Keratinocyte (primary cell): ENCODE measurements around the gene BSCL2. TPM values are rescaled to one million over a fixed set of nuclear protein-coding genes. Genes with fewer than 3 reads are reported as not detected.

ENCODE experiments used
- DNase-seq: peaks from one replicate; pipeline ENCODE4 v3.0.0-alpha.2; 2011; ENCODE audit warnings: low read depth, missing footprints, low spot score
- FAIRE-seq: peaks from 2 replicates; lab custom pipeline; 2011; peaks lifted over from hg19 to GRCh38; lab: Jason Lieb, UNC
- H2AFZ ChIP-seq: 2 replicates; pipeline ENCODE4 v1.6.0; 2012; ENCODE audit warnings: low read length, control low read depth, inconsistent platforms; ENCODE audit not compliant: control insufficient read depth
- H3K27ac ChIP-seq: 2 replicates; pipeline ENCODE4 v1.5.1; 2011; ENCODE audit warnings: low read length; ENCODE audit not compliant: control insufficient read depth, insufficient read depth
- H3K27me3 ChIP-seq: 3 replicates; pipeline ENCODE4 v1.6.0; 2011; ENCODE audit warnings: low read length; ENCODE audit not compliant: control insufficient read depth, insufficient read depth; ENCODE audit errors: extremely low read depth
- H3K36me3 ChIP-seq, 2 experiments: 2 replicates in 1 of 2; 3 replicates in 1 of 2; pipeline ENCODE4 v1.5.1; 2011; ENCODE audit warnings: low read length in 2 of 2, mild to moderate bottlenecking in 1 of 2; ENCODE audit not compliant: control insufficient read depth in 2 of 2, insufficient read depth in 2 of 2; ENCODE audit errors: extremely low read depth in 1 of 2
- H3K4me1 ChIP-seq: 3 replicates; pipeline ENCODE4 v1.5.1; 2011; ENCODE audit warnings: low read length; ENCODE audit not compliant: control insufficient read depth, insufficient read depth; ENCODE audit errors: extremely low read depth
- H3K4me2 ChIP-seq: 3 replicates; pipeline ENCODE4 v1.6.0; 2011; ENCODE audit warnings: low read depth, low read length; ENCODE audit not compliant: control insufficient read depth, insufficient read depth; ENCODE audit errors: extremely low read depth
- H3K4me3 ChIP-seq, 3 experiments: fragments of 200-600 bp in 1 of 3; sonication (generic) in 1 of 3; 2 replicates in 2 of 3; 3 replicates in 1 of 3; pipeline ENCODE4 v1.5.1; 2011 to 2016; ENCODE audit warnings: low read length in 3 of 3, mild to moderate bottlenecking in 3 of 3, control low read depth in 2 of 3, inconsistent platforms in 1 of 3, low read depth in 1 of 3, mixed read lengths in 1 of 3, mixed run types in 1 of 3, moderate library complexity in 1 of 3; ENCODE audit not compliant: control insufficient read depth in 2 of 3, insufficient read depth in 2 of 3; ENCODE audit errors: extremely low read depth in 1 of 3
- H3K79me2 ChIP-seq: 2 replicates; pipeline ENCODE4 v1.6.0; 2012; ENCODE audit warnings: low read length; ENCODE audit not compliant: control insufficient read depth, insufficient read depth
- H3K9ac ChIP-seq: 3 replicates; pipeline ENCODE4 v1.6.0; 2011; ENCODE audit warnings: low read length; ENCODE audit not compliant: control insufficient read depth, insufficient read depth; ENCODE audit errors: extremely low read depth
- H3K9me1 ChIP-seq: 3 replicates; pipeline ENCODE4 v1.6.0; 2011; ENCODE audit warnings: low read length; ENCODE audit not compliant: control insufficient read depth, insufficient read depth; ENCODE audit errors: extremely low read depth
- H3K9me3 ChIP-seq: 2 replicates; pipeline ENCODE4 v1.5.1; 2012; ENCODE audit warnings: low read depth, low read length; ENCODE audit not compliant: control insufficient read depth
- H4K20me1 ChIP-seq: 3 replicates; pipeline ENCODE4 v1.6.0; 2011; ENCODE audit warnings: low read length; ENCODE audit not compliant: control insufficient read depth, insufficient read depth; ENCODE audit errors: extremely low read depth
- CTCF ChIP-seq, 3 experiments: IDR thresholded peaks in 1 of 3; conservative IDR thresholded peaks in 1 of 3; optimal IDR thresholded peaks in 1 of 3; 2 replicates in 2 of 3; 3 replicates in 1 of 3; pipeline versions ENCODE3 to v1.5.1; 2011; ENCODE audit warnings: low read length in 3 of 3, mild to moderate bottlenecking in 3 of 3, moderate library complexity in 2 of 3, control low read depth in 1 of 3, inconsistent platforms in 1 of 3; ENCODE audit not compliant: insufficient read depth in 2 of 3; ENCODE audit errors: extremely low read depth in 1 of 3
- EZH2 ChIP-seq: IDR thresholded peaks from one replicate; pipeline ENCODE4 v1.6.1; 2012; ENCODE audit warnings: inconsistent platforms, mild to moderate bottlenecking, low read length, moderate library complexity
- dilution Hi-C: fragments of 300-500 bp; cut with MboI; formaldehyde crosslinking; loops from one replicate; pipeline ENCODE4 v1.7.0; 2020; ENCODE audit warnings: low sequenced_read_pairs; ENCODE audit not compliant: extremely low pct_ligation_motif_present
- polyA plus RNA-seq, 5 experiments: library from polyadenylated mRNA; depleted of rRNA in 3 of 5; stranded (reverse) in 3 of 5; stranded (forward) in 1 of 5; unstranded in 1 of 5; fragments of >200 nt; gene quantifications; 1 replicate in 1 of 5; 2 replicates in 3 of 5; 3 replicates in 1 of 5; pipeline versions ENCODE4 v1.2.1 to v1.2.3, GENCODE V29; 2011 to 2012; ENCODE audit warnings: missing spikeins in 2 of 5, low read depth in 1 of 5, low replicate concordance in 1 of 5

The BSCL2 gene
- polyA plus RNA-seq, 1 donor (not counting 4 experiments of a cell fraction or from before 2014, with no cell fraction given), result 21.9 TPM

GRCh38 chr11:62649486-62649885 is 57.7 kb downstream of the BSCL2 start:
- H3K79me2 ChIP-seq, result peaks cover 46% of the 10 kb centered on the region

GRCh38 chr11:62648967-62649364 is 58.3 kb downstream of the BSCL2 start:
- Histone ChIP-seq H3K4me3 (no peak overlapping the region), H3K79me2 (peaks cover 52% of the 10 kb centered on the region), H3K9me3 (no peaks in the 10 kb centered on the region), H3K4me1 (peaks cover 22% of the 10 kb centered on the region), H3K27me3 (no peaks in the 10 kb centered on the region), H3K9ac (no peak overlapping the region), H3K4me2 (no peak overlapping the region), H3K27ac (no peak overlapping the region), H2AFZ (no peak overlapping the region), H3K36me3 (peaks cover 16 to 21% of the 10 kb centered on the region in 2 experiments), H3K9me1 (no peaks in the 10 kb centered on the region), H4K20me1 (no peaks in the 10 kb centered on the region)
- no peak for TF ChIP-seq CTCF (optimal IDR thresholded peaks at IDR 0.05 in 1 of 3, IDR thresholded peaks at IDR 0.05 in 1 of 3, conservative IDR thresholded peaks at IDR 0.05 in 1 of 3; ENCODE audit: extremely low read depth in 1 of 3, insufficient read depth in 2 of 3, low read length in 3 of 3)
- TF ChIP-seq EZH2, result no peak
- DNase-seq (no peak), FAIRE-seq (no peak)
- dilution Hi-C loops, result no loop called here

More at GRCh38 chr11:62649486-62649885, 57.7 kb downstream of the BSCL2 start:
- TF ChIP-seq EZH2, result no peak
- no peak for TF ChIP-seq CTCF (optimal IDR thresholded peaks at IDR 0.05 in 1 of 3, IDR thresholded peaks at IDR 0.05 in 1 of 3, conservative IDR thresholded peaks at IDR 0.05 in 1 of 3; ENCODE audit: extremely low read depth in 1 of 3, insufficient read depth in 2 of 3, low read length in 3 of 3)
- no peaks in the 10 kb centered on the region for H4K20me1 ChIP-seq
- no peaks in the 10 kb centered on the region for H3K9me1 ChIP-seq
- no peak overlapping the region for H3K27ac ChIP-seq
- H3K36me3 ChIP-seq, result peaks cover 12 to 16% of the 10 kb centered on the region in 2 experiments
- dilution Hi-C loops, result no loop called here
- no peak for DNase-seq
- no peaks in the 10 kb centered on the region for H3K27me3 ChIP-seq
- no peaks in the 10 kb centered on the region for H3K9me3 ChIP-seq
- peaks cover 22% of the 10 kb centered on the region for H3K4me1 ChIP-seq
- no peak overlapping the region for H3K4me3 ChIP-seq
- H2AFZ ChIP-seq, result no peak overlapping the region
- no peak overlapping the region for H3K4me2 ChIP-seq
- H3K9ac ChIP-seq, result no peak overlapping the region
- no peak for FAIRE-seq
